Subcutaneous abdominal adipose tissue (tissue), 5 donors: ENCODE data around the gene DCTD.

ENCODE experiments used
- H3K27ac ChIP-seq: one replicate; pipeline ENCODE4 v1.7.0; 2013; ENCODE audit warnings: low read depth, mild to moderate bottlenecking, inconsistent platforms, low read length, moderate library complexity
- H3K27me3 ChIP-seq, 5 donors: one replicate each; pipeline ENCODE4 v1.7.0; 2013; ENCODE audit warnings: low read length in 5 of 5, inconsistent platforms in 1 of 5; ENCODE audit not compliant: control insufficient read depth in 5 of 5, insufficient read depth in 4 of 5
- H3K36me3 ChIP-seq, 5 donors: one replicate each; pipeline ENCODE4 v1.7.0; 2013; ENCODE audit warnings: low read length in 5 of 5; ENCODE audit not compliant: control insufficient read depth in 5 of 5, insufficient read depth in 5 of 5
- H3K4me1 ChIP-seq, 5 donors: one replicate each; pipeline ENCODE4 v1.7.0; 2013; ENCODE audit warnings: low read length in 5 of 5, mild to moderate bottlenecking in 3 of 5, moderate library complexity in 1 of 5; ENCODE audit not compliant: control insufficient read depth in 5 of 5, insufficient read depth in 5 of 5
- H3K4me3 ChIP-seq, 5 donors: one replicate each; pipeline ENCODE4 v1.7.0; 2013; ENCODE audit warnings: low read length in 5 of 5, low read depth in 1 of 5
- H3K9ac ChIP-seq, 5 donors: one replicate each; pipeline ENCODE4 v1.7.0; 2013; ENCODE audit warnings: low read length in 5 of 5, mild to moderate bottlenecking in 4 of 5, moderate library complexity in 3 of 5
- H3K9me3 ChIP-seq, 5 donors: one replicate each; pipeline ENCODE4 v1.7.0; 2013; ENCODE audit warnings: low read length in 5 of 5; ENCODE audit not compliant: control insufficient read depth in 5 of 5
- donor health status: healthy.
- donor health status: healthy.
- donor health status: healthy.
- donor health status: healthy.
- donor health status: healthy.

Gene DCTD

GRCh38 chr4:182862921-182863320 is 54.3 kb downstream of the DCTD start:
- H3K4me1 ChIP-seq = no peaks in the 10 kb centered on the region
- no peak overlapping the region for H3K4me3 ChIP-seq
- no peak overlapping the region for H3K9ac ChIP-seq
- H3K27me3 ChIP-seq = peaks cover 0 to 7% (median 2%) of the 10 kb centered on the region in 5 donors
- H3K27ac ChIP-seq = no peak overlapping the region
- H3K9me3 ChIP-seq = peaks cover 0 to 9% (median 7%) of the 10 kb centered on the region in 5 donors
- no peaks in the 10 kb centered on the region for H3K36me3 ChIP-seq

GRCh38 chr4:182862141-182862875 is 54.9 kb downstream of the DCTD start:
- Histone ChIP-seq H3K27me3 (peaks cover 0 to 7% (median 2%) of the 10 kb centered on the region in 5 donors), H3K36me3 (no peaks in the 10 kb centered on the region), H3K27ac (no peak overlapping the region), H3K4me1 (no peaks in the 10 kb centered on the region), H3K9ac (no peak overlapping the region), H3K9me3 (peaks cover 0 to 9% (median 7%) of the 10 kb centered on the region in 5 donors), H3K4me3 (no peak overlapping the region)

- Histone ChIP-seq H3K9ac (no peak overlapping the region), H3K4me1 (no peaks in the 10 kb centered on the region), H3K27ac (no peak overlapping the region), H3K9me3 (peaks cover 0 to 9% (median 7%) of the 10 kb centered on the region in 5 donors), H3K27me3 (peaks cover 0 to 5% (median 2%) of the 10 kb centered on the region in 5 donors), H3K36me3 (no peaks in the 10 kb centered on the region), H3K4me3 (no peak overlapping the region)
Measured at GRCh38 chr4:182861346-182861745, 55.8 kb downstream of the DCTD start.

GRCh38 chr4:182859730-182860129 is 57.5 kb downstream of the DCTD start:
- peaks cover 0 to 12% (median 9%) of the 10 kb centered on the region in 5 donors for H3K9me3 ChIP-seq
- H3K9ac ChIP-seq = no peak overlapping the region
- H3K27me3 ChIP-seq = peaks cover 0 to 5% (median 3%) of the 10 kb centered on the region in 5 donors
- no peaks in the 10 kb centered on the region for H3K4me1 ChIP-seq
- no peaks in the 10 kb centered on the region for H3K36me3 ChIP-seq
- no peak overlapping the region for H3K27ac ChIP-seq
- H3K4me3 ChIP-seq = no peak overlapping the region

GRCh38 chr4:182858711-182859110 is 58.5 kb downstream of the DCTD start:
- H3K36me3 ChIP-seq = no peaks in the 10 kb centered on the region
- H3K27ac ChIP-seq = no peak overlapping the region
- H3K9ac ChIP-seq = no peak overlapping the region
- peaks cover 0 to 19% (median 9%) of the 10 kb centered on the region in 5 donors for H3K9me3 ChIP-seq
- H3K4me3 ChIP-seq = no peak overlapping the region
- H3K27me3 ChIP-seq = peaks cover 0 to 5% (median 3%) of the 10 kb centered on the region in 5 donors
- H3K4me1 ChIP-seq = no peaks in the 10 kb centered on the region

- Histone ChIP-seq H3K27ac (no peak overlapping the region), H3K4me1 (no peaks in the 10 kb centered on the region), H3K9ac (no peak overlapping the region), H3K4me3 (no peak overlapping the region), H3K9me3 (peaks cover 0 to 29% (median 21%) of the 10 kb centered on the region in 5 donors), H3K36me3 (no peaks in the 10 kb centered on the region), H3K27me3 (peaks cover 0 to 2% (median 0%) of the 10 kb centered on the region in 5 donors)
Measured at GRCh38 chr4:182856862-182857261, 60.3 kb downstream of the DCTD start.

GRCh38 chr4:182855877-182856276 is 61.3 kb downstream of the DCTD start:
- Histone ChIP-seq H3K4me1 (no peaks in the 10 kb centered on the region), H3K36me3 (no peaks in the 10 kb centered on the region), H3K9ac (no peak overlapping the region), H3K9me3 (peaks cover 0 to 29% (median 21%) of the 10 kb centered on the region in 5 donors), H3K4me3 (no peak overlapping the region), H3K27ac (no peak overlapping the region), H3K27me3 (peaks cover 0 to 2% (median 0%) of the 10 kb centered on the region in 5 donors)

GRCh38 chr4:182855312-182855711 is 61.9 kb downstream of the DCTD start:
- peaks cover 0 to 2% (median 0%) of the 10 kb centered on the region in 5 donors for H3K27me3 ChIP-seq
- no peak overlapping the region for H3K4me3 ChIP-seq
- no peak overlapping the region for H3K27ac ChIP-seq
- H3K36me3 ChIP-seq = no peaks in the 10 kb centered on the region
- H3K4me1 ChIP-seq = no peaks in the 10 kb centered on the region
- no peak overlapping the region for H3K9ac ChIP-seq
- H3K9me3 ChIP-seq = peaks cover 0 to 29% (median 19%) of the 10 kb centered on the region in 5 donors

- Histone ChIP-seq H3K9me3 (peaks cover 0 to 22% (median 14%) of the 10 kb centered on the region in 5 donors), H3K4me3 (no peak overlapping the region), H3K9ac (no peak overlapping the region), H3K36me3 (no peaks in the 10 kb centered on the region), H3K27ac (no peak overlapping the region), H3K4me1 (no peaks in the 10 kb centered on the region), H3K27me3 (peaks cover 0 to 2% (median 0%) of the 10 kb centered on the region in 5 donors)
Measured at GRCh38 chr4:182854466-182854865, 62.7 kb downstream of the DCTD start.

GRCh38 chr4:182853731-182854330 is 63.4 kb downstream of the DCTD start:
- Histone ChIP-seq H3K36me3 (no peaks in the 10 kb centered on the region), H3K4me3 (no peak overlapping the region), H3K27ac (no peak overlapping the region), H3K27me3 (peaks cover 0 to 2% (median 0%) of the 10 kb centered on the region in 5 donors), H3K9ac (no peak overlapping the region), H3K4me1 (no peaks in the 10 kb centered on the region), H3K9me3 (peaks cover 0 to 22% (median 14%) of the 10 kb centered on the region in 5 donors)
